HG03378 (cell line): Measurements from ENCODE around the gene CFAP45.

Experiments
- ATAC-seq: cut with Tn5 transposase; IDR thresholded peaks from one replicate; pipeline ENCODE4 v1.9.1; 2021; ENCODE audit warnings: mild to moderate bottlenecking, moderate library complexity; ENCODE audit not compliant: unreplicated experiment

CFAP45 gene, protein sequence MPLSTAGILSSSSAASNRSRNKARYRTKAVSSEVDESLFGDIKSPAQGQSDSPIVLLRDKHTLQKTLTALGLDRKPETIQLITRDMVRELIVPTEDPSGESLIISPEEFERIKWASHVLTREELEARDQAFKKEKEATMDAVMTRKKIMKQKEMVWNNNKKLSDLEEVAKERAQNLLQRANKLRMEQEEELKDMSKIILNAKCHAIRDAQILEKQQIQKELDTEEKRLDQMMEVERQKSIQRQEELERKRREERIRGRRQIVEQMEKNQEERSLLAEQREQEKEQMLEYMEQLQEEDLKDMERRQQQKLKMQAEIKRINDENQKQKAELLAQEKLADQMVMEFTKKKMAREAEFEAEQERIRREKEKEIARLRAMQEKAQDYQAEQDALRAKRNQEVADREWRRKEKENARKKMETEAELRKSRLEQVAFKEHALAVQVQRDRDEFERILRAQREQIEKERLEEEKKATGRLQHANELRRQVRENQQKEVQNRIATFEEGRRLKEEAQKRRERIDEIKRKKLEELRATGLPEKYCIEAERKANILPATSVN

GRCh38 chr1:159900086-159900680 lies at the start of gene CFAP45:
CFAP45 (minus strand) TSS chr1:159900165; CDS start chr1:159900098, 67 bp downstream.
- ATAC-seq: no peak

DNA sequence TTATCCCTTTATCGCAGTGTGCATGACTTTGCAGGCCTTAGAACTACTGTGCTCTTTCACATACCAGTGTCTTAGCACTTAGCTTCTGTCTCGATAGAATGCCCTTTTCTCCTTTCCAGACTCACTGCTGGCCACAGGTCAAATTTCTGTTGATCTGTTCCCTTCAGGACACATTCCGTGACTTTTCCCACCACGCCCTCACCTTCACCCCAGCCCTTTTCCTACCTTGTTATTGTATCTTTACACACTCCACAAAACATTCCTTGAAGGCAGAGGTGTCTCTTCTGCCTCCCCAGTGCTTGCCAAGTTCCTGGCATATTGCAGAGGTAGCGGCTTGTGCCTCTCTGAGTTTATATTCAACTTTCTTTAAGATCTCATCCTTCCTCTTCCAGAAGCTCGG lies 49.2 kb upstream of the CFAP45 start:
- ATAC-seq: no peak

DNA sequence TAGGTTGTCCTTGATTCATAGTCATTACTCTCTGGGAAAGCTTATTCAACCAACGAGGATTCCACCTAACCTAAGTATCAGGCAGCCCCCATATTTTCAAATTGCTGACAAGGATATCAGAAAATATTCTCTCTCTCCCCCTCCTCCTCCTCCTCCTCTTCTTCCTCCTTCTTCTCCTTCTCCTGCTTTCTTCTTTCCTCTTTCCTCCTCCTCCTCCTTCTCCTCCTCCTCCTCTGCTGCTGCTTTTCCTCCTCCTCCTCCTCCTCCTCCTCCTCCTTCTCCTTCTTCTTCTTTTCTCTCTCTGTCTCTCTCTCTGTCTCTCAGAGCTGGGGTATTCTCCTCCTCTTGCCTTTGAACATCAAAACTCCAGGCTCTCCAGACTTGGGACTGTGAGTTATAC lies 48.0 kb upstream of the CFAP45 start:
- ATAC-seq: no peak

DNA sequence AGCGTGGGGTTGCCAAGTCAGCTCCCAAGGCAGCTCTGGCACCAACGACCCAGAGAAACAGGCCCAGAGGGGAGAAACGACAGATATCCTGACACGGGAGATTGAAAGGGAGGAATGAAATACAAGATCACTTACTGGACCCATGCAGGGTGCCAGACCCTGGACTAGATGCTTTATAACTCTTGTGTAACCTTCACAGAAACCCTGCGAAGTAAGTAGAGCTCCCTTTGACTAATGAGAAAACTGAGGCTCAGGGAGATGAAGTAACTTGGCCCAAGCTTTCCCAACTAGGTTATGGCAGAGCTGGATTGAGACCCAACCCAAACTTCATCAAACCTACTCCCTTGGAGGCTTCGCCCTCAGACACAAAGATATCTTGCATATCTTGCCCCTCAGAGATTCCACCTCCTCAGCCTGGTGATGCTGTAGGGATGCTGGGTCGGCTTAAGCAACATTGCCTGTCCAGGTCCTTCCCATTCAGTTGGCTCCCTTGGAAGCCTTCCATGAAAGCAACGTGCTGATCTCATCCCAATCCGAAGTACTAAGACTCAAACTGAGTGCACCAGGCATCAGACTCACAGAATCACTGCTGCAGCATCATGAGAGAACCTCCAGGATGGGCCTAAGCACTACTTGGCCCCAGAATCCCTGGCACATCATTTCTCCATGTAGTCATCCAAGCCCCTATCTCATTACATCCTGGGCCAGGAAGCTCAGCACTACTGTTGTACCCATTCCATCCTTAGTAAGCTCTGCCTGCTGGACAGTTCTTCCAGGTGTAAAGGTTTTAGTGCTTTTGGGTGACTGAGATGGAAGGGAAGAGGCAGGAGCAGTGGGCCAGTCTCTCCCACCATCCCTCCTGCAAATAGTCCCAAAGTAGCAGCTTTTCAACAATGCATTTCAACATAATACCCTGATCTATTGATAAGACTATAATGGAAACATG lies 46.5 kb upstream of the CFAP45 start:
- ATAC-seq: no peak

GRCh38 chr1:159945483-159946241 lies 45.7 kb upstream of the CFAP45 start, which contains the start of gene IGSF9:
IGSF9 (minus strand) TSS chr1:159945613; CDS start chr1:159943454, 2,159 bp downstream.
- no peak for ATAC-seq

DNA sequence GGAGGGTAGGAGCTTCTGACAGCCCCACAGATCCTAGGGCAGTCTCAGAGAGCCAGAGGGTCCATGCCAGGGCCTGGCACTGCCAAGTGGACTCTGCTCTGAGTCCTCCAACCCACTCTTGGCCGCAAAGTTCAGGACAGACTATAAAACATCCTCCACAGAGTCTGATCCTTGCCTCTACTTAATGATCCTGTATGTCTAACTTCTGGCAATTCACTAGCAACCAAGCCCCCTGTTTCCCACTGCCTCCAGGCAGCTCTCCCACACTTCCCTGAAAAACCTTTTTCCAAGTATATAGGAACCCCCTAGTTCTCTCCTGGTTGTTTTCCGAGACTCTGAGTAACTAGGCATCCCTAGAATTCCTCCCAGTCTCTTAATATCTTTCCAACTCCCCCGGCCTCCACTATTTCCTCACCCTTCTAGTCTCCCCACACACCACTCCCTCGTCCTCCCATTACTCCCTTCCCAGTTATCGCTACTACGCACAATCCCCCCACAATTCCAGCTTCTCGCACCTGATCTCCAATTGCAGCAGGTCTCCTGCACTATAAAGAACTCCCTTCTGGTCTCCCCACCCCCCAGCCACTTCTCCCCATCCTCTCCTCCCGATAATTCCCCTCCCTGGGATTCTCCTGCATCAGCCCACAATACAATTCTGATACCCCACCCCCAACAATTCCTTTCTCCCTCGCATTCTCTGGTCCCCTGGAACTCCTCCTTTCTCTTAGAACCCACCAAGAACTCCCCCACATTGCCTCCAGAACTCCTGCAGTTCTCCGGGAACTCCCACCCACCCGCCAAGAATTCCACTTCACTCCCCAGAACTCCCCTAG lies 44.9 kb upstream of the CFAP45 start:
- no peak for ATAC-seq

DNA sequence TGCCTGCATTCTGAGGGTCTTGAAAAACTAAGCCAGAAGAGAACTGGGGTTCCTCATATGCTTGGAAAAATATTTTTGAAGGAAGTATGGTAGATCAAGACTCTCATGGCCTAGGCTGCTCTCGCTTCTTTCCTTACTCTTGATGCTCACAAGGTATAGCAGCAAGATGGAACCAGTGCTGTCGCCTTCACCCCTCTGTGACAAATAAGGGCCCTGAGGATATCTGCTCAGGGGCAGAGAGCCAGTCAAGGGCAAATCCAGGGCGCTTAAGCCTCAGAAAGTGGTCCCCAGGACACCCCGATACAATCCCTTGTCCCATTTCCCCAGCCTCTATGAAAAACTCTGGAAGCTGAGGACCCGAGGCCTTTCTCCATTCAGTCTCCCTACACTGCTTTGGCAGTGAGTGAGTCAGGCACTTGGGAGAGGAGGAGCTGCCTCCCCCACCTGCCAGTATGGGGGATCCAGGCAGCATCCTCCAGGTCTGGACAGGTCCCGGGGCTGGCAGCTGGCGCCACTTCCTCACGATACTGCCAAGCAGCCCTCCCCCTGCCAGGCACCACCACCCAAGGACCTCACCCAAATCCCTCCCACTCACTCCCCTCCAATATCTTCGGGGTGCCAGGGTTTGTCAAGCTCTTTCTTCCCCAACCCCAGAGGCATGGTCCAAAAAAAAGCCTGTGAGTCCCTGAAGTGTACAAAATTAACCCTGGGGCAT lies 44.1 kb upstream of the CFAP45 start:
- no peak for ATAC-seq

GRCh38 chr1:159943278-159943640 lies 43.3 kb upstream of the CFAP45 start:
- no peak for ATAC-seq

- ATAC-seq: no peak
These were observed 42.8 kb upstream of the CFAP45 start for GRCh38 chr1:159942632-159943277.

GRCh38 chr1:159941591-159942560 lies 41.9 kb upstream of the CFAP45 start:
- ATAC-seq: no peak

- ATAC-seq: no peak
These were observed 41.2 kb upstream of the CFAP45 start for GRCh38 chr1:159941141-159941540.

GRCh38 chr1:159940006-159940620 lies 40.1 kb upstream of the CFAP45 start:
- ATAC-seq: no peak

- ATAC-seq: no peak
These were observed 39.7 kb upstream of the CFAP45 start for GRCh38 chr1:159939678-159940002.

- no peak for ATAC-seq
These were observed 39.1 kb upstream of the CFAP45 start for GRCh38 chr1:159938905-159939677.

- ATAC-seq: no peak
These were observed 38.4 kb upstream of the CFAP45 start for GRCh38 chr1:159938211-159938852.
